Urinary bladder (tissue), 4 donors: Measurements from ENCODE around the gene THRB. TPM values are rescaled to one million over a fixed set of nuclear protein-coding genes. Genes with fewer than 3 reads are reported as not detected.

Source experiments
- DNase-seq: peaks from one replicate; pipeline ENCODE4 v3.0.0-alpha.2; 2015; ENCODE audit errors: extremely low spot score
- H3K27ac ChIP-seq: one replicate; pipeline ENCODE4 v1.5.1; 2013; ENCODE audit warnings: low read depth, mild to moderate bottlenecking, moderate library complexity
- H3K36me3 ChIP-seq: one replicate; pipeline ENCODE4 v1.6.1; 2013; ENCODE audit warnings: mild to moderate bottlenecking, moderate library complexity; ENCODE audit not compliant: insufficient read depth
- H3K4me1 ChIP-seq: one replicate; pipeline ENCODE4 v1.6.1; 2013; ENCODE audit warnings: mild to moderate bottlenecking, moderate library complexity; ENCODE audit not compliant: insufficient read depth
- H3K4me3 ChIP-seq: one replicate; pipeline ENCODE4 v1.5.1; 2013; ENCODE audit warnings: low read depth, low read length
- WGBS: extraction: QIAGEN DNeasy Blood & Tissue Kit; methylation state at CpG from one replicate; pipeline ENCODE4 v1.1.7; 2013; 5-methylcytosine and 5-hydroxymethylcytosine counted together
- polyA plus RNA-seq: library from polyadenylated mRNA; stranded (reverse); fragments of 200-250 nt; gene quantifications from one replicate; pipeline ENCODE4 v1.2.3, GENCODE V29; 2013
- small RNA-seq: library from RNA; depleted of rRNA; stranded (forward); fragments of <200 nt; gene quantifications from one replicate; pipeline ENCODE3, GENCODE V24; 2014
- total RNA-seq: library from RNA; depleted of rRNA; stranded (reverse); fragments of >200 nt; gene quantifications from one replicate; pipeline ENCODE4 v1.2.3, GENCODE V29; 2014
- donor health status: healthy with polysubstance abuse.
- donor health status: healthy.

The THRB gene
- total and polyA plus RNA-seq, 2 donors: 8.3 to 14.8 TPM

- DNase-seq: no peak
- Histone ChIP-seq H3K4me1 (no peaks in the 10 kb centered on the region), H3K4me3 (no peak overlapping the region), H3K27ac (no peak overlapping the region), H3K36me3 (no peaks in the 10 kb centered on the region)
- 97% methylated on average over 3 of the region's 3 CpGs for WGBS
Measured at GRCh38 chr3:24087469-24087868, 407.2 kb downstream of the THRB start.

GRCh38 chr3:24086617-24087404 lies 407.8 kb downstream of the THRB start:
- Histone ChIP-seq H3K4me3 (no peak overlapping the region), H3K27ac (no peak overlapping the region), H3K4me1 (no peaks in the 10 kb centered on the region), H3K36me3 (no peaks in the 10 kb centered on the region)
- WGBS: 51% methylated on average over 2 of the region's 2 CpGs
- DNase-seq: no peak

- H3K4me1 ChIP-seq: no peaks in the 10 kb centered on the region
- no peak overlapping the region for H3K4me3 ChIP-seq
- no peak overlapping the region for H3K27ac ChIP-seq
- 84% methylated on average over 3 of the region's 3 CpGs for WGBS
- no peak for DNase-seq
- no peaks in the 10 kb centered on the region for H3K36me3 ChIP-seq
Measured at GRCh38 chr3:24086206-24086605, 408.4 kb downstream of the THRB start.

GRCh38 chr3:24072193-24072592 lies 422.5 kb downstream of the THRB start:
- no peak for DNase-seq
- no peak overlapping the region for H3K4me3 ChIP-seq
- no peaks in the 10 kb centered on the region for H3K4me1 ChIP-seq
- no peak overlapping the region for H3K27ac ChIP-seq
- WGBS: 85% methylated on average over 4 of the region's 4 CpGs
- H3K36me3 ChIP-seq: no peaks in the 10 kb centered on the region

GRCh38 chr3:24069045-24069444 lies 425.6 kb downstream of the THRB start:
- H3K4me1 ChIP-seq: no peaks in the 10 kb centered on the region
- no peak overlapping the region for H3K27ac ChIP-seq
- 31% methylated on average over 2 of the region's 2 CpGs for WGBS
- no peaks in the 10 kb centered on the region for H3K36me3 ChIP-seq
- DNase-seq: no peak
- H3K4me3 ChIP-seq: no peak overlapping the region

GRCh38 chr3:24067483-24067882 lies 427.2 kb downstream of the THRB start:
- DNase-seq: no peak
- H3K36me3 ChIP-seq: no peaks in the 10 kb centered on the region
- H3K27ac ChIP-seq: no peak overlapping the region
- no peaks in the 10 kb centered on the region for H3K4me1 ChIP-seq
- 82% methylated on average over 3 of the region's 3 CpGs for WGBS
- H3K4me3 ChIP-seq: no peak overlapping the region

Small RNA genes lying within 50 kb of the gene (small RNA-seq; reads per million reads assigned to genes)
- gene MIR4792: not detected
